Ovary (tissue), 3 donors: ENCODE data around the gene TIMM21.

Experiments
- CTCF ChIP-seq, 3 donors: fragments of 450-650 bp in 2 of 3; fragments of 200-600 bp in 1 of 3; IDR thresholded peaks; one replicate each; pipeline versions ENCODE4 v1.5.1 to v1.8.0; 2016 to 2022; ENCODE audit warnings: antibody characterized with exemption in 3 of 3, mild to moderate bottlenecking in 1 of 3
- EP300 ChIP-seq: sonication (generic); formaldehyde crosslinking; IDR thresholded peaks from one replicate; pipeline ENCODE4 v1.6.1; 2017; ENCODE audit warnings: antibody characterized with exemption
- POLR2A ChIP-seq: fragments of 450-650 bp; IDR thresholded peaks from one replicate; pipeline ENCODE4 v1.6.1; 2017; ENCODE audit warnings: antibody characterized with exemption, mild to moderate bottlenecking, moderate library complexity
- donor health status: DM: no; HTN: no; CAD: no.

GRCh38 chr18:74153793-74154192 is 5.5 kb downstream of the TIMM21 start:
- TF ChIP-seq CTCF (IDR thresholded peaks at IDR 0.05) (no peak), EP300 (no peak), POLR2A (no peak)
